Right lobe of liver (tissue), 4 donors: Measurements from ENCODE around the gene NOS1.

ENCODE experiments used
- POLR2A ChIP-seq: fragments of 450-650 bp; IDR thresholded peaks from one replicate; pipeline ENCODE4 v1.6.1; 2017; ENCODE audit warnings: antibody characterized with exemption, mild to moderate bottlenecking
- TF ChIP-seq, protein P1 (sequence below), 4 donors: fragments of 200-600 bp in 3 of 4; fragments of 450-650 bp in 1 of 4; IDR thresholded peaks; one replicate each; pipeline versions ENCODE4 v1.5.1 to v1.8.0; 2016 to 2022; ENCODE audit warnings: antibody characterized with exemption in 4 of 4, mild to moderate bottlenecking in 2 of 4
- donor health status: DM: no; HTN: no; CAD: no.
- donor health status: DM: no; HTN: no; CAD: no.
- donor health status: DM: no; HTN: yes; CAD: no.

DNA sequence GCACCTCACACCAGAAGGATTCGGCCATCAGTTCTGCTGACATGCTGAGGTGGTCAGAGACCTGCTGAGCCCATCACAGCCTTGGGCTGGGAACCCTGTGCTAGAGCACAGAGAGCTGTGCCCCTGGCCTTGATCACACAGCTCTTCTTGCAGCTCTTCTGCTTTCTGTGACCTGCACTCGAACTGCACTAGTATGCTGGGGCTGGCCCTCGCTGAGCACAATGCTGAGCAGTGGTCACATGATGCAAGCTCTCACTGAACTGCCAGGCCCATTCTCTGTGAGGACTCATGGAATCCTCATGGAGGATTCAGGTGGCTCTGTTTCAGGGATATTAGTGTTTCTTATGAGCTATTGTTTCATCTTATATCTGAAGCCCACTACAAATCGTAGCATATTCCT lies 193.7 kb downstream of the NOS1 start:
- TF ChIP-seq, protein P1, sequence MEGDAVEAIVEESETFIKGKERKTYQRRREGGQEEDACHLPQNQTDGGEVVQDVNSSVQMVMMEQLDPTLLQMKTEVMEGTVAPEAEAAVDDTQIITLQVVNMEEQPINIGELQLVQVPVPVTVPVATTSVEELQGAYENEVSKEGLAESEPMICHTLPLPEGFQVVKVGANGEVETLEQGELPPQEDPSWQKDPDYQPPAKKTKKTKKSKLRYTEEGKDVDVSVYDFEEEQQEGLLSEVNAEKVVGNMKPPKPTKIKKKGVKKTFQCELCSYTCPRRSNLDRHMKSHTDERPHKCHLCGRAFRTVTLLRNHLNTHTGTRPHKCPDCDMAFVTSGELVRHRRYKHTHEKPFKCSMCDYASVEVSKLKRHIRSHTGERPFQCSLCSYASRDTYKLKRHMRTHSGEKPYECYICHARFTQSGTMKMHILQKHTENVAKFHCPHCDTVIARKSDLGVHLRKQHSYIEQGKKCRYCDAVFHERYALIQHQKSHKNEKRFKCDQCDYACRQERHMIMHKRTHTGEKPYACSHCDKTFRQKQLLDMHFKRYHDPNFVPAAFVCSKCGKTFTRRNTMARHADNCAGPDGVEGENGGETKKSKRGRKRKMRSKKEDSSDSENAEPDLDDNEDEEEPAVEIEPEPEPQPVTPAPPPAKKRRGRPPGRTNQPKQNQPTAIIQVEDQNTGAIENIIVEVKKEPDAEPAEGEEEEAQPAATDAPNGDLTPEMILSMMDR (IDR thresholded peaks at IDR 0.05), result no peak
- no peak for TF ChIP-seq POLR2A
